HepG2 (cell line): ENCODE data around the gene ADAMTSL3.

ENCODE experiments used
- EP300 ChIP-seq, 3 experiments: sonication (generic) in 1 of 3; formaldehyde crosslinking in 1 of 3; IDR thresholded peaks; 2 replicates each; pipeline versions ENCODE4 v1.5.1 to v1.6.1; 2011 to 2020; ENCODE audit warnings: low read depth in 2 of 3, low read length in 2 of 3, borderline replicate concordance in 1 of 3, improper control_type of control experiment in 1 of 3, mild to moderate bottlenecking in 1 of 3, missing genetic modification reagents in 1 of 3, moderate library complexity in 1 of 3
- EZH2 ChIP-seq: conservative IDR thresholded peaks from 2 replicates; pipeline ENCODE4 v1.6.1; 2012; ENCODE audit warnings: mild to moderate bottlenecking, low read depth, low read length, moderate library complexity
- GRHL1 ChIP-seq: sonication (generic); formaldehyde crosslinking; conservative IDR thresholded peaks from 2 replicates; pipeline ENCODE4 v1.8.0; 2022; ENCODE audit warnings: missing genetic modification reagents
- HMG20A ChIP-seq: IDR thresholded peaks from 2 replicates; pipeline ENCODE4 v1.6.1; 2016; ENCODE audit warnings: borderline replicate concordance
- HMGXB4 ChIP-seq, 2 experiments: sonication (generic) in 1 of 2; formaldehyde crosslinking in 1 of 2; IDR thresholded peaks; 2 replicates each; pipeline versions ENCODE4 v1.4.0 to v1.6.1; 2018 to 2020; ENCODE audit warnings: missing genetic modification reagents in 2 of 2, borderline replicate concordance in 1 of 2, low read depth in 1 of 2, mild to moderate bottlenecking in 1 of 2, missing biosample characterization in 1 of 2
- MBD4 ChIP-seq: IDR thresholded peaks from 2 replicates; pipeline ENCODE4 v1.6.1; 2012; ENCODE audit warnings: low read length, inconsistent platforms, borderline replicate concordance
- ZBTB7B ChIP-seq: sonication (generic); formaldehyde crosslinking; IDR thresholded peaks from 2 replicates; pipeline ENCODE4 v1.4.0; 2020; ENCODE audit warnings: missing genetic modification reagents
- ZNF605 ChIP-seq: sonication (generic); formaldehyde crosslinking; IDR thresholded peaks from 2 replicates; pipeline ENCODE4 v1.8.0; 2022; ENCODE audit warnings: mild to moderate bottlenecking, missing genetic modification reagents
- ZNF746 ChIP-seq: sonication (generic); formaldehyde crosslinking; IDR thresholded peaks from 2 replicates; pipeline ENCODE4 v1.8.0; 2022; ENCODE audit warnings: mild to moderate bottlenecking, missing genetic modification reagents

- TF ChIP-seq HMG20A (CRISPR knock-in tag) = no peak
- no peak for TF ChIP-seq EP300 (IDR thresholded peaks at IDR 0.05; ENCODE audit: low read depth in 2 of 2, low read length in 2 of 2)
- TF ChIP-seq EP300 (CRISPR knock-in tag; IDR thresholded peaks at IDR 0.05; ENCODE audit: borderline replicate concordance) = no peak
- no peak for TF ChIP-seq ZNF746 (CRISPR knock-in tag)
- TF ChIP-seq EZH2 = no peak
- no peak for TF ChIP-seq ZBTB7B (CRISPR knock-in tag)
- no peak for TF ChIP-seq MBD4
- TF ChIP-seq ZNF605 = no peak
- TF ChIP-seq HMGXB4 (CRISPR knock-in tag; IDR thresholded peaks at IDR 0.05; ENCODE audit: borderline replicate concordance in 1 of 2, low read depth in 1 of 2) = no peak
- no peak for TF ChIP-seq GRHL1 (CRISPR knock-in tag)
These were observed 140.3 kb downstream of the ADAMTSL3 start for GRCh38 chr15:83794209-83794608.
